ENCODE measurements around the gene DGKQ. TPM values are rescaled to one million over a fixed set of nuclear protein-coding genes. Genes with fewer than 3 reads are reported as not detected.

DGKQ gene
- total and polyA plus RNA-seq, 2 of the 13 experiments (the other 11 are each of a cell fraction or from before 2014, with no cell fraction given), result 4.5 to 7.2 TPM

DNA sequence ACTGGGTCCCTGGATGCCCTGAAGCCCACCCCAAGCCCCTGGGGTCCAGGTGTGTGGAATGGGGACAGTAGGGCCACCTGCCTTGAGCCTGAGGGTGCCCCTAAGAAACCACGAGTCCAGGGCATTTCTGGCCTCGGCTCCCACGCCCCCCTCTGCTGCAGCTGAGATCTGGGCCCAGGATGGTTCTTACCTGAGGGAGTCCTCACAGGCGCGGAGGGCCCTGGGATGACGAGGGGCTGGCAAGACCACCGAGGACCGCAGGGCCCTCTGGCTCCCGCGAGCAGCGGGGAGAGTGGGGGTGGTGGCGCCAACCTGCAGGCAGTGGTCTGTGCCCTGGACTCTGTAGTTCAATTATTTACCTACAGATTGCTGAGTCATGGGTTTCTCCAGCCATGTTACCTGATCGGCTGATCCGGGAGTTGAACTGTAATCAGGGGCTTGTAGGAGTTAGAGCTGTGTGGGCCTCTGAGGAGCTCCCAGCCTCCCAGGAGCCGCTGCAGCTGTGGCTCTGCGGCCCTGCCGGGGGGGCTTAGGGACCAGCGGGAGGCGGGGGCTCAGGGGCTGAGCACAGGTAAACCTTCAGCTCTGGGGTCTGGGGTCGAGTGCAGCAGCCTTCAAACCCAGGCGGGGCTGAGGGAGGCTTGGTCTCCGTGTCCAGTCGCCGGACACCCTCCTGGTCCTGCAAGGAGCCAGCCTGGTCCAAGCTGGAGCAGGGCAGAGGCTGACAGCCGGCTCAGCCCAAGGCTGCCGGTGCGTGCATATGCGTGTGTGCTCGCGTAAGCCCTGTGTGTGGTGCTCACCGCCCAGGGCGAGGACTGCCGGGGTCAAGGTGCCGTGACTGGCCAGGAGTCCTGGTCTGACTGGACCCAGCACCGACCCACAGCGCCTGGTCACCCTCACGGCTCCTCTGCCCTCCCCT is 20.0 kb upstream of the DGKQ start, which contains the start of gene SLC26A1 (continued):
- TF ChIP-seq ZNF691 (CRISPR knock-in tag; IDR thresholded peaks at IDR 0.05; ENCODE audit: borderline replicate concordance, low read depth) (no peak; the same call in 1 of the 2 replicates), ZSCAN25 (CRISPR knock-in tag; IDR thresholded peaks at IDR 0.05) (0 out of 2 replicates have a peak, but pooled peaks have one; percentile 22), EED (CRISPR knock-in tag; IDR thresholded peaks at IDR 0.05) (peak; percentile 91), EHMT2 (IDR thresholded peaks at IDR 0.05; ENCODE audit: borderline replicate concordance, low read depth, low read length) (no peak), AGO1 (IDR thresholded peaks at IDR 0.05; ENCODE audit: low read depth, low read length, poor library complexity, severe bottlenecking) (no peak), ZNF432 (CRISPR knock-in tag; IDR thresholded peaks at IDR 0.05; ENCODE audit: borderline replicate concordance) (no peak), SNRNP70 (IDR thresholded peaks at IDR 0.05; ENCODE audit: low read depth, low read length) (no peak), SRF (IDR thresholded peaks at IDR 0.05; ENCODE audit: low read depth, low read length) (no peak), IKZF1 (IDR thresholded peaks at IDR 0.05) (no peak), LCORL (IDR thresholded peaks at IDR 0.05) (no peak), LCORL (CRISPR knock-in tag; IDR thresholded peaks at IDR 0.05) (peak; percentile 72; the same call in 1 of the 2 replicates), CERS6 (CRISPR knock-in tag; IDR thresholded peaks at IDR 0.05) (no peak), HNRNPLL (IDR thresholded peaks at IDR 0.05; ENCODE audit: low read depth, low read length, poor library complexity, severe bottlenecking) (peak; percentile 30), JUNB (CRISPR knock-in tag; IDR thresholded peaks at IDR 0.05; ENCODE audit: borderline replicate concordance) (no peak), ZNF362 (CRISPR knock-in tag; IDR thresholded peaks at IDR 0.05; ENCODE audit: borderline replicate concordance) (no peak), MBD4 (IDR thresholded peaks at IDR 0.05; ENCODE audit: borderline replicate concordance, low read length) (no peak), RBM22 (optimal IDR thresholded peaks at IDR 0.05; ENCODE audit: low read length) (no peak)
- TF ChIP-seq, protein P1, sequence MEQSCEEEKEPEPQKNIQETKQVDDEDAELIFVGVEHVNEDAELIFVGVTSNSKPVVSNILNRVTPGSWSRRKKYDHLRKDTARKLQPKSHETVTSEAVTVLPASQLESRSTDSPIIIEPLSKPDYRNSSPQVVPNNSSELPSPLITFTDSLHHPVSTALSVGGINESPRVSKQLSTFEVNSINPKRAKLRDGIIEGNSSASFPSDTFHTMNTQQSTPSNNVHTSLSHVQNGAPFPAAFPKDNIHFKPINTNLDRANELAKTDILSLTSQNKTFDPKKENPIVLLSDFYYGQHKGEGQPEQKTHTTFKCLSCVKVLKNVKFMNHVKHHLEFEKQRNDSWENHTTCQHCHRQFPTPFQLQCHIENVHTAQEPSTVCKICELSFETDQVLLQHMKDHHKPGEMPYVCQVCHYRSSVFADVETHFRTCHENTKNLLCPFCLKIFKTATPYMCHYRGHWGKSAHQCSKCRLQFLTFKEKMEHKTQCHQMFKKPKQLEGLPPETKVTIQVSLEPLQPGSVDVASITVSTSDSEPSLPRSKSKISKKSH (CRISPR knock-in tag; IDR thresholded peaks at IDR 0.05; ENCODE audit: borderline replicate concordance), result peak; percentile 42; the same call in 1 of the 2 replicates
- TF ChIP-seq, protein P2, sequence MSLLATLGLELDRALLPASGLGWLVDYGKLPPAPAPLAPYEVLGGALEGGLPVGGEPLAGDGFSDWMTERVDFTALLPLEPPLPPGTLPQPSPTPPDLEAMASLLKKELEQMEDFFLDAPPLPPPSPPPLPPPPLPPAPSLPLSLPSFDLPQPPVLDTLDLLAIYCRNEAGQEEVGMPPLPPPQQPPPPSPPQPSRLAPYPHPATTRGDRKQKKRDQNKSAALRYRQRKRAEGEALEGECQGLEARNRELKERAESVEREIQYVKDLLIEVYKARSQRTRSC (CRISPR knock-in tag; IDR thresholded peaks at IDR 0.05; ENCODE audit: low read depth), result no peak
